HL-60/S4 treated with retinoic acid at 250 ng/mL for 4 days and 3 days (cell line): ENCODE data around the gene RASSF8.

Experiments
- in situ Hi-C: fragments of 300-500 bp; cut with MboI; formaldehyde crosslinking; loops from 2 replicates; pipeline ENCODE4 v1.7.0; 2022; ENCODE audit warnings: low sequenced_read_pairs

RASSF8 gene

GRCh38 chr12:25960143-25960542, 1.7 kb downstream of the RASSF8 start:
- in situ Hi-C loops = no loop called here

GRCh38 chr12:25960961-25961360, 2.5 kb downstream of the RASSF8 start:
- in situ Hi-C loops = no loop called here

- in situ Hi-C loops = no loop called here
Observed at GRCh38 chr12:25962932-25963525, 4.5 kb downstream of the RASSF8 start.

- in situ Hi-C loops = no loop called here
Observed at GRCh38 chr12:25965682-25966081, 7.2 kb downstream of the RASSF8 start.

- in situ Hi-C loops = no loop called here
Observed at GRCh38 chr12:25970082-25970481, 11.6 kb downstream of the RASSF8 start.

GRCh38 chr12:25970916-25971653, 12.6 kb downstream of the RASSF8 start:
- in situ Hi-C loops = no loop called here

- in situ Hi-C loops = no loop called here
Observed at GRCh38 chr12:25971654-25972041, 13.2 kb downstream of the RASSF8 start.

GRCh38 chr12:25972783-25973182, 14.3 kb downstream of the RASSF8 start:
- in situ Hi-C loops = no loop called here

- in situ Hi-C loops = no loop called here
Observed at GRCh38 chr12:25975179-25975578, 16.7 kb downstream of the RASSF8 start.

GRCh38 chr12:25975682-25976081, 17.2 kb downstream of the RASSF8 start:
- in situ Hi-C loops = no loop called here

GRCh38 chr12:25976289-25976688, 17.8 kb downstream of the RASSF8 start:
- in situ Hi-C loops = no loop called here

- in situ Hi-C loops = no loop called here
Observed at GRCh38 chr12:25977047-25977446, 18.6 kb downstream of the RASSF8 start.

- in situ Hi-C loops = no loop called here
Observed at GRCh38 chr12:25979059-25979458, 20.6 kb downstream of the RASSF8 start.

- in situ Hi-C loops = no loop called here
Observed at GRCh38 chr12:25979563-25979962, 21.1 kb downstream of the RASSF8 start.

- in situ Hi-C loops = no loop called here
Observed at GRCh38 chr12:25980035-25980434, 21.6 kb downstream of the RASSF8 start.

- in situ Hi-C loops = no loop called here
Observed at GRCh38 chr12:25981597-25981996, 23.1 kb downstream of the RASSF8 start.

GRCh38 chr12:25982416-25982815, 23.9 kb downstream of the RASSF8 start:
- in situ Hi-C loops = no loop called here

GRCh38 chr12:25983625-25984024, 25.1 kb downstream of the RASSF8 start:
- in situ Hi-C loops = no loop called here

GRCh38 chr12:25984759-25985158, 26.3 kb downstream of the RASSF8 start:
- in situ Hi-C loops = no loop called here

GRCh38 chr12:25985316-25986175, 27.1 kb downstream of the RASSF8 start:
- in situ Hi-C loops = no loop called here

GRCh38 chr12:25986180-25986579, 27.7 kb downstream of the RASSF8 start:
- in situ Hi-C loops = no loop called here

GRCh38 chr12:25988505-25988904, 30.0 kb downstream of the RASSF8 start:
- in situ Hi-C loops = no loop called here
